HS-5 (cell line): ENCODE results near the gene RCSD1.

ENCODE experiments used
- DNase-seq: peaks from one replicate; pipeline ENCODE4 v3.0.0-alpha.2; 2012; ENCODE audit warnings: low read depth

The RCSD1 gene

DNA sequence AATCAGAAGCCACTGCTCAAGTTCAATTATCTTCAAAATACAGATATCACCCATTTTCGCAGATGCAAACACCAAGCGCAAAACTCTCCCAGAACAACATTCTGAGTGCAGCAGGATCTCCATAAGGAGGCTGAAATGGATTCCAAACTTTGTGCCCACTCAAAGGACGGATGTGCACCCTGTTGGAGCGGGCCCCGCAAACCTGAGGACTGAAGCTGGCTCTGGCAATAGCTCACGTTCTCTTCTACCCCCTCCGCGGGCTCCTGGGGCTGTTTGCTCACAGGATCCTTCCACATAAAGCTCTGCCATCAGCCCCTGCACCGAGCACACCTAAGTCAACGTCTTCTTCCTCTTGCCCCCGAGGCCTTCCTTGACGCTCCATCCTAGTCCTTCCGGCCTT lies 11.7 kb upstream of the RCSD1 start:
- DNase-seq: no peak

DNA sequence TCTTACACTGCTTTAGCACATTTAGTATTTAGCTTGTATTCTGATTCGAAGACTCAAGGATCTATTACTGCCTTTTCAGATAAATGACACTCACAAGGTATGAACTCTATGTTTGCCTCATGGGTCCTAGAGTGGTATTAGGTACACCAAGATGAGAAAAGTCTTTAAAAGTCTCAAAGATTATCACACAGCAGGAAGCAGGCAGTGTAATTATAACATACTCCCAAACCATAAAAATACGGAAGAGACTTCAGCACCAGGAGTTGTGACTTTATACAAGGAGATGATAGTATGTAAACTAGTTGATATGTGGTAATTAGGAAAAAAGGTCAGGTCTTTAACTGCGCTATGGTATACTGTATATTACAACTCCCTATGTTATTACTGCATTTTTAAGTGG lies 11.2 kb upstream of the RCSD1 start:
- no peak for DNase-seq

DNA sequence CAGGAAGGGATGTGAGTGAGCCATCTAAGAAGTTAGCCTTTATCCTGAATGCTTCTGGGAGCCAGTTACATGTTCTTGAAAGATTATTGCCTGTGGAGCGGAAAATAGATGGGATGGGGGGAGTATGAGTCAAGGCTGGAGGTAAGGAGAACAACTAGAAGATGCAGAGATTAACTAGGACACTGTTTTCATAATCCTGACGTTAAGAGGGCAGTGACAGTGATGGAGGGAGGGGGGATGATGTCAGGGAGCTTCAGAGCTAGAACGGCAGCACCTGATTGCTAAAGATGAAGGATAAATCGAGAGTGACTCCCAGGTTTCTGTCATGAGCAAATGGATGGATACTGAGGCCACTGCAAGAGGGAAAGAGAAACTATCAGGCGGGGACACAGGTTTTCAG lies 10.0 kb upstream of the RCSD1 start:
- no peak for DNase-seq

DNA sequence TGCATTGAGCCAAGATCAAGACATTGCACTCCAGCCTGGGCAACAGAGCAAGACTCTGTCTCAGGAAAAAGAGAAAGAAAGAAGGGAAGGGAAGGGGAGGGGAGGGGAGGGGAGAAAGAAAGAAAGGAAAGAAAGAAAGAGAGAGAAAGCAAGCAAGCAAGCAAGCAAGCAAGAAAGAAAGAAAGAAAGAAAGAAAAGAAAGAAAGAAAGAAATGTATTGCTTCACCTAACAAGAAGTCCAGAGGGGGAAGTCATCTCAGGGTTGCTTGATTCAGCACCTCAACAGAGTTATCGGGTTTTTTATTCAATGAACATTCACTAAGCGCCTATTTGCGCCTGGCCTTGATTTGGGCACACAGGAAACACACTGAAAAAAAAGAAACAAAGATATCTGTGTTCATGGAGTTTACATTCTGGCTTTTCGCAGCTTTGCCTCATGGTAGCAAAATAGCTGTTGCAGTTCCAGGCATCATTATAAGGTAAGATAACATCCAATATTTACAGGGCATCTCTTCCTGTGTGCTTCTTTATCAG lies 8.2 kb upstream of the RCSD1 start:
- no peak for DNase-seq

DNA sequence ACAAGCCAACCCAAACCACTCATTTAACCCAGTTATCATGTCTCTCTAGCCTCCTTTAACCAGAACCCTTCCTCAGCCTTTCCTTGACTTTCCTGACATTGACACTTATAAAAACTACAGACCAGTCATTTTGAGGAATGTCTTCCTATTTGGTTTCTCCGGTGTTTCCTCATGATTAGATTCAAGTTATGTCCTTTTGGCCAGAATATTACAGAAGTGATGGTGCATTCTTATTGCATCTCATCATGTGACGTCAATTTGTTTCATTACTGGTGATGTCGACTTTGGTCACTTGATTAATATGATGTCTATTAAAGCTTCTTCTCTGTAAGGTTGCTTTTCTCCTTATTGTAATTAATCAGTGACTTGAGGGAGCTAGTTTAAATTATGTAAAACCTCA lies 6.1 kb upstream of the RCSD1 start:
- DNase-seq: no peak

DNA sequence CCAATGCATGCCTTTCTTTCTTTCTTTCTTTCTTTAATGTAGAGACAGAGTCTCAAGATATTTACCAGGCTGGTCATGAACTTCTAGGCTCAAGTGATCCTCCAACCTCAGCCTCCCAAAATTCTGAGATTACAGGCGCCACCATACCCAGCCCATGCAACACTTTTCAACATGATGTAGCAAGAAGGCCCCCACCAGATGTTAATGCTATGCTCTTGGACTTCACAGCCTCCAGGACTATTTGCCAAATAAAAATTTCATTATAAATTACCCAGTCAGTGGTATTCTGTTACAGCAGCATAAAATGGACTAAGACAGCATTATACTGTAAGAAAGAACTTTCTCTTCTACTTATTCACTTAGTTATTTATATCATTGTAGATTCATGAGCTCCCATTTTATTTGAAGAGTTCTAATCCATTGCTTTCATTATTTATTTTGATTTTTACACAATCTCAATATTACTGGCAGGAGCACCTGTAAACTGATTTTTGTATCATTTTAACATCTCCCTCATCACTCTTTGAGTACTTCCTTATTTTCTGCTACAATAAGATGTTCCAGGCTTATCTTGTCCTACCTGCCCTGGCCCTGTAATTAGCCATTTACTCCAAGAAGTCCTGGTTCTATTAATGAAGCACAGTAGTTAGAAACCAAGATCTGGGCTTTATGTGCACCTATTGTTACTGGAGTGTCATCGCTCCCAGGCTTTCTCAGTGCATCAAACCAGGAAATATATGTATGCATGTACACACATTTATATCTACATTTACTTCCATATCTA lies 4.8 kb upstream of the RCSD1 start:
- DNase-seq: no peak

DNA sequence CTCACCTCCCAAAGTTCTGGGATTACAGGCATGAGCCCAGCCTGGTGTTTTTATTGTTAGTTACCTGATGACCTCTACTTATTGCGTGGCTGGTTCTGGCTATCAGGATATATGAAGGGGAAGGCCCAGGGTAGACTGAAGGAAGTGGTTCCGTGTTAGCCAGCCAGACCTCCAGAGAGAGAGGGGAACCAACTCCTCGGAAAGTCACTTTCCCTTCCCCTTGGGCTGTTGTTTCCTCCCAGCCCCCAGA lies 2.5 kb upstream of the RCSD1 start:
- DNase-seq: no peak

DNA sequence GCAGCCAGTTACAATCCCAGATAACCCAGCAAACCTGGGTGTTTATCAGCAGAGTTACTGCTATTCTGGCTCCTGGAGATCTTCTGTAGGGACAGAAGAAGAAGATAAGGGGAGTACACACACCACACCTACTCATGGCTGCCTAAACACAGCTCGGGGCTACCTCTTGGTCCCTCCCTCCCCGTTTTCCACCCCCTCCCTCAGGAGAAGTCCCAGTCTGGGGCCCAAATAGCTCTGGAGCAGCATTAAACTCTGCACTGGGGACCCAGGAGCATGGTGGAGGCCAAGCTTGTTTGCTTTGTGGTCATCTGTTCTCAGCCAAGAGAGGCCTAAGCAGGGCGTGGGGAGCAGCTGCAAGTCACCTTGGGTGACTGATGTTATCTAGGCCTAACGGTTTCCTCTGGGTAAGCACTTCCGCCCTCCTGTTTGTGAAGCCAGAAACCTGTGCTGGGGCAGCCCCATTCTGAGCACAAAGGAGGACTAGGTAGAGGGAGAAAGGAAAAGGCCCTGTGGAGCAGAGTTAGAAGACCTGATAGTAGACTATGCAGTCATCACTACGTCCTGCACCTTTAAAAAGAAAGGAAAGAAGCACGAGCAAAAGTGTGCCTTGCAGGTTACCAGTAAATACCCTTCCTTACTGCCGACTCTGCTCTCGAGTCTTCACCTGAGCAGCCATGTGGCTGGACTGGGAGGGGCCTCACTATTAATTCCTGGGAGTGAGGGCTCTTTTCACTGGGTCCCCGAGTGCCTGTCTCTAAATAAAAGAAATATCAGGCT lies 2.0 kb upstream of the RCSD1 start:
- DNase-seq: no peak

DNA sequence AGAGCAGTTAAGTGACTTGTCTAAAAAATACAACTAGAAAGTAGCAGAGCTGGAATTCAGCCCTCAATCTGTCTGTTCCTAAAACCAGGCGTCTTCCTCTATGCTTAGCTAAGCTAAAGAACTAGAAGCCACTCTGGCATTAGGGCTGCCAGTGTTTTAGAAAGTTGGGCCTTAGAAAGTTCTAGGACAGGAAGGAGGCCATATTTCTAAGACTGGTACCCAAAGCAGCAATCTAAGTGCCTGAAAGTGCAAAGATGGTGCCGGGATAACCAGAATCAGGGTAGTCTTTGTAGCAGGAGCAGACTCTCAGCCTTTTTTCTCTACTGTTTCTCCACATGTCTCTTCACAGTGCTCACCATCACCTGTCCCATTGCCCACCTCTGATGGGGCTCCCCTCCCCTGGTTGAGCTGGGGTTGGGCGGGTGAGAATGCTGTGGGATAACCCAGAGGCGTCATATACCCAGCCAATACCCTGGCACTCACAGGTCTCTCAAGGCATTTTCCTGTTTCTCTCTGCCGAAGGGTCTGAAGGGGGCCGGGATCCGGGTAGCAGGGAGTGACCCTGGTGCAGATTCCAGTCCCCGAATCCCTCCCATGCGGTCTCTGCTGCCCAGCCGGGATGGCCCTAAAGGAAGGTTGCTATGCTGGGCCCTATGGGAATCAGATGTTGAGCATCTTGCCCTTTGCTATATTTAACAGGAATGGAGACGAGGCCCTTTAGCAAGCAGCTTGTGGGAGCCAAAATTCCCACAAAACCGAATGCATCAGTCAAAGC lies 1.1 kb upstream of the RCSD1 start:
- DNase-seq: no peak

DNA sequence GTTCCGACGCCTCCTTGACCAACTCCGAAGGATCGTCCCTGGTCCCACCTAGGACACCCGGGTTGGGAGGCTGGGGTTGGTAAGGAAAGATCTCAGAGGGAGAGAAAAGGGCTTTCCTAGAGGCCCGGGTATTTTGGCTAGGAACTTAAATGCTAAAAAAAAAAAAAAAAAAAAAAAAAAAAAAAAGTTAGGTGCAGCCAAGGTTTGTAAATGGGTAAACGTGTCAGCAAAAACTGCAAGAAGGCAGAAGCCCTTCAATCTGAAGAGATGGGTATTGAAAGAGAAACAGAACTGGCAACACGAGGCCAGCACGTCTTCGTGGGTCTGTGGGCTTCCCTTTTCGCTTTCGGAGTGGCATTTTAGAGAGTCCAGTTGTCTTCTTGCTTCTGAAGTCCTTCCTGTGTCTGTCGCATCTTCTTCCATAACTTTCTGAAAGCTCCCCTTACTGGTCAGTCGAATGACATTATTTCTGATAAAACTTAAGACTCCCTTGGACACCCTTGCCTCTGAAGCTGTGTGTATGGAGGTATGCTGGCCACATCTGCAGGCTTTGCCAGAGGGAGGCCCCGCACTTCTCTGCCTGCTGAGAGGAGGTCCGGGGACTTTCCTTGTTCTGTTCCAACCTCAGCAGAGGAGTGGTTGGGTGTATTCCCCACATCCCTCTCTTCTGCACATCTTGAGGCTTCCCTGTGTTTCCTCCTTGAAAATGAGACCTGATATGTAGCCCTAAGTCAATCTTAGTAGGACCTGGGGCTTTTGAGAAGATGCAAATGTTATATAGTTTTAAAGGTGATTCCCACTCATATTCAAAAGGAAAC lies 745 bp downstream of the RCSD1 start:
- DNase-seq: no peak

DNA sequence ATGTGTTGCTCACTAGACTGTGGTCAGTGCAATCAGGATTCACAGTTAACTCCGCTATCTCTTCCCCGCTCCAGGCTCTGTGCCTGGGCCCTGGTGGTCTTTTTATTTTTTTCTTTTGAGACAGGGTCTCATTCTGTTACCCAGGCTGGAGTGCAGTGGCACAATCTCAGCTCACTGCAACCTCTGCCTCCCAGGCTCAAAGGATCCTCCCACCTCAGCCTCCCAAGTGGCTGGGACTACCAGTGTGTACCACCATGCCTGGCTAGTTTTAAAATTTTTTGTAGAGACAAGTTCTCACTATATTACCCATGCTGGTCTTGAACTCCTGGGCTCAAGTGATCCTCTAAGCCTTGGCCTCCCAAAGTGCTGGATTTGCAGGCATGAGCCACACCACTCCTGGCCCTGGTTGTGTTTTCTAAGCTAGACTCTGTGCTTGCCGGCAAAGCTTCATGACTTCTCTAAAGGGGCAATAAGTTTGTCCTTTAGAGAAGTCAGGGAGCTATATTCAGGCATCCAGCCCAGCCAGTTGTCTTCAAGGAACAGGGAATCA lies 1.4 kb downstream of the RCSD1 start:
- no peak for DNase-seq

DNA sequence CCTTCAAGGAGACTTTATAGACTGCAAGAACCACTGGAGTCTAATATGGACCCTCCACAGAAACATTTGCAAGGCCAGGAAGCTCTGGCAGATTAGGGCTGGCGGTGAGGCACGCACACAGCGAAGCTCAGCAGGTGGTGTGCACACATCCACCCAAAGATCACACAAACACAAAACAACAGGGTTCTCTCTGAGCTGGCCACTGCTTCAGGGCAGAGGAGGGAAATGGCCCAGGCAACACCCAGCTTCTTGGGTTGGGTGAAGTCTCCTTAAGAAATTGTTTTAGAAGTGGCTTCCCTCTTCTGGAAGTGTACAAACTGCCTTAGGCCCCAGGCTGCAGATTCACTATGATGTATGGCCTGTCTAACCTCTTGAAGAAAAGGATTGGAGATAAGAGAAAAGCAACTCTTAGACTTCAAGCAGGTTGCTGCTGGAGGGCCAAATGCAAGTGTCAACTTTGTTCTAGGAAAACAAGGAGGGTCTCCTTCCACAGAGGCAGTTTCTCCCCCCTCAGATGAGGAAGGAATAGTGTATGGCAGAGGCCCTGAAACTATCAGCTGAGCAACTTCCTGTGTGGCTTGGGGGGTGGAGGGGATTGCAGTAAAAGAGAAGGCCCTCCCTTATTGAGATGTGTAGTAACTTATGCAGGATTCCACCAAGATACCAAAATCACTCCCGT lies 2.0 kb downstream of the RCSD1 start:
- DNase-seq: no peak

DNA sequence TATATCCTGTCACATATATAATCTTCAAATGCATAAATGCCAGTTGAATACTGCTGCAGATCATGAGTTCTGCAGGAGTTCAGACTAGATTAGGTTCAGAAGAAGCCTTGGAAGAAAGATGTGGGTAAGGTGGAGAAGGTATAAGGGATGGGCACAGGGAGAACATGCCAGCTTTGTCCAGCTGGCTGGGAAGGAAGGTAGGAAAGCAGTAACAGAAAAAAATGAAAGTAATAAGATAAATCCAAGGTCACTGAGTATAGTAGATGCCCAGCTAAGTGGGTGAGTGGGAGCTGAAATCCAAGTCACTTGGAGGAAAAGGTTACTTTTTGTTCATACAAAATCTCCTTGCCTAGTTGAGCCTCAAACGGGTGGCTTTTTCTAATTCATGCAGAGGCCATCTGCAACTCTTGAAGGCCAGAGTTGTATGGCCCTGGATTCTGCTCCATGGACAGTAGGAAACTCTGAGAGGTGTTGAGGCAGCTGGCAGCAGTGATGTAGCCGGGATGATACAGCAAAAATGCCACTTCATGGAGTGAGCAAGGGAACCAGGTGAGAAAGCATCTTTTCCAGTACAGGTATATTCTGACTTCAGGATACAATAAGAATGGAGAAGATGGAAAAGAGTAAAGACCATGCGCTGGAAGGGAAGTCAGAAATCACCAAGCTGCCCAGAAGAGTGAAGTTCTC lies 3.4 kb downstream of the RCSD1 start:
- no peak for DNase-seq

DNA sequence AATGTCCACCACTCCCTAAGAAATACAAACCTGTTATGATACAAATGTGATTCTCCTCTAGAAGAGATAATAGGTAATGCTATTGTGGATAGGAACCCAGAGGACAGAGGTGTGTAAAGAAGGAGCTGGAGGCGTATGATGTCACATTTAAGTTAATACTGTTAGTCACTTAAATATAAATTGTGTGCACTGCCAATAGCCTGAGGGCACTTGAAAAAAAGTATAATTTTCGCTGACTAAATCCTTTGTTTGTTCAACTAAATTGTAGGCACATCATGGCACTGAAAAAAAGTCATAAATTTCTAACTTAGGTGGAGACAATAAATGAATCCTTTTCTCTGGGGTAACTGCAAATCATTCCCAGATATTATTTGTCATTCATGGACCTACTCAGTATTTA lies 4.4 kb downstream of the RCSD1 start:
- DNase-seq: no peak

DNA sequence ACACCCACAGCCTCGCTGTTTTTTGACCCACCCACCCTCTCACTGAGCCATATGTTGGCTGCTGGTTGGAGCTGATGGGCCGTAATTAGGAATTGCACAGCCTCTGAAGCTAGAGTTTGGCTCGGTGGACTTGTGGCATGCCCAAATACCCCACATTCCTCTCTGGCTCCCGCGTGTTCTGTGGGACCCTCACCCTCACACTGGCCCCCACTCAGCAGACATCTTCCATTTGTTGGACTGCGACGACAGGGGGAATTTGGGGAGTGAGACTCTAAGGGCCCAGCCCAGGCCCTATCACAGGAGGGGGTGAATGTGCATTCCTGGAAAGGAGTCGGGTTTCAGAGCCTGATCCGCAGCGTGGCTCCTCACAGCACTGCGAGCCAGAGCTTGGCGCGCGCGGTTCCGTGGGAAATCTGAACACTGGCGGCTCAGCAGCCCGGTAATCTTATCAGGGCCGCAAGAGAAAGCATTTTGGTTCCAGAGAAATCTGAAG lies 5.2 kb downstream of the RCSD1 start:
- DNase-seq: no peak

DNA sequence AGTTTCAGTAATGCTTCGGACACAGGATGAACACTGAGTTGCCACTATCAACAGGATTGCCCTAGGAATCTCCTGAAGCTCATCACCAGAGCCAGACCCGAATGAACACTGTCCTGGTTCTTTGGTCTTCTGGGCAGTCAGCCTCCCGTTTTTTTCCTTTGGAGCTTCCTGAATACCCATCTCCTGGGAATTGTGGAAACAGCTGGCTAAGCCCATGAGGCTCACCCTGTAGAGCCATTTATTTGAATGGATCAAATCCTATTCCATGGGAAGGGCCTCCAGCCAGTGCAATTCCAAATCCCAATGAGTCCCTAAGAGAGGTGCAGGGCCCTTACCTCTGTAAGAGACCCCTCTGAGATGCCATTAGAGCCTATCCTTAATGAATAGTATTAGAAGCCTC lies 5.9 kb downstream of the RCSD1 start:
- no peak for DNase-seq

DNA sequence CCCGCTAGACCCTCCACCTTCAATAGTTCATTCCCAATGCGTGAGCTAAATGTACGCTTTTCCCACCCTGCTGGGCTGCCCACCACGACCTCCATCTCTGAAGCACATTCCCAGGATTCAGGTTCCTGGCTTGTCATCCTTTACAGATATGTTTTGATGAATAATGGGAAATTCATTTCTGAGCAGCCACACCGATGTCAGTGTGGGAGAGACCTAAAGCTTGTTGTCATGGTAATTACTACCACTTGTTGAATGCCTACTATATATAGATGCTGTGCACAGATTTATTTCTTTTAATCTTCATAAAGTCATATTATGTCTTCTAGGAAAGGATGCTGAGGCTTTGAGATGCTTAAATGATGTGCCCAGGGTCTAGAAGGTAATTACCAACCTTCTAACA lies 8.0 kb downstream of the RCSD1 start:
- DNase-seq: no peak

DNA sequence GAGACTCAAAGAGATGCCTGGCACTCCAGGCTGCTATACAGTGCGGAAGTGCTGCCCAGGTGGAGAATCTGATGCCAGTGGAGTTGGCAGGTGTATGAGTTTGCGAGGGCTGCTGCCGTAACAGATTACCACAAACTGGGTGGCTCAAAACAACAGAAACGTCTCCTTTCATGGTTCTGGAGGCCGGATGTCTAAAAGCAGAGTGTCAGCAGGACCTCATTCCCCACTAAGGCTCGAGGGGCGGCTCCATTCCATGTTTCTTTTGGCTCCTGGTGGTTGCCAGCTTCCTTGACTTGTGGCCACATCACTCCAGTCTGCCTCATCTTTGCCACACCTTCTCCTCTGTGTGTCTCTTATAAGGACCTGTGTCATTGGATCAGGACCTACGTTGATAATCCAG lies 10.0 kb downstream of the RCSD1 start:
- no peak for DNase-seq

DNA sequence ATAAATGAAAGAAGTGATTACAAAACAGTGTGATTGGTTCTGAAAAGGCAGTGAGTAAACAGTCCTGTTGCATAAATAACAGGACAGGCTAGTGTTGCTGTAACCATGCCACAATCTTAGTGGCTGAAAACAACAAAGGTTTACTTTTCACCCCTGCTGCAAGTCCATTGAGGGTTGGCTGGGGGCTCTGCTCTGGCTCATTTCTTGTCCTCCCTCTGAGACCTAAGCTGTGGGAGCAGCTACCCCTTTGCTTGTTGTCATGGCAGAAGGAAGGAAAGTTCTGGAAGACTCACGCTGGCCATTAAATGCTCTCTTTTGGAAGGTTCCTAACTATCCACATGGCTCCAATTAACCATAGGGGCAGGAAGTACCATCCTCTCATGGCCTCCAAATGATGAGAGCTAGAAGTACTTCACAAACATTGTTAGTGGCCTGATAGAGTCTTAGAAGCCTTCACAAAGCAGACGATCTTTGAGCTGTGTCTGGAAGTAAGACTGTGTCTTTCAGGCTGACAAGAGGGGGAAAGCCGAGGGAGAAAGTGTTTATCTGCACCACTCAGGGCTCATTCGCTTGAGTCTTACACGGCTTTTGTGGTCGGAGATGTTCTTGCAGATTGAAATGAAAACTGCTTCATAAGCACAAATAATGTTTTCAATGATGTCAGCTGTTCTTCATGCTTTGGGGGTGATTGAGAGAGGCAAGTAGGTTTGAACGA lies 11.9 kb downstream of the RCSD1 start:
- DNase-seq: no peak

DNA sequence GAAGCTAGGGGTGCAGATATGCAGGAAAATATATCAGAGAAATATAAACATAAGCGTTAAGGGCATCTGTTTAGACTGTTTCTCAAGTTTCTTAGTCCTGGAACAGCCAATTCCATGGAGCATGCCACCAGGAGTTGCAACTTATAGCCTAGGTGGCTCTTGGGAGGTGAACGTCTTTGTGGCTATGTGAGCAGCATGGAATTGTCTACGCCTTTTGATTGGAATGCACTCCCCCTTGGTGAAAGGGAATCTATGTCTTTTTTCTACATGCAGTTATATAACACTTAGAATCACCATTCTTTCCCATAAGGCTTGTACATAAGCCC lies 12.4 kb downstream of the RCSD1 start:
- no peak for DNase-seq
